Measurements from ENCODE around the gene SUPT4H1. TPM values are rescaled to one million over a fixed set of nuclear protein-coding genes. Genes with fewer than 3 reads are reported as not detected.

The SUPT4H1 gene
- total RNA-seq, 1 experiment from 2014 or later: 109 TPM

DNA sequence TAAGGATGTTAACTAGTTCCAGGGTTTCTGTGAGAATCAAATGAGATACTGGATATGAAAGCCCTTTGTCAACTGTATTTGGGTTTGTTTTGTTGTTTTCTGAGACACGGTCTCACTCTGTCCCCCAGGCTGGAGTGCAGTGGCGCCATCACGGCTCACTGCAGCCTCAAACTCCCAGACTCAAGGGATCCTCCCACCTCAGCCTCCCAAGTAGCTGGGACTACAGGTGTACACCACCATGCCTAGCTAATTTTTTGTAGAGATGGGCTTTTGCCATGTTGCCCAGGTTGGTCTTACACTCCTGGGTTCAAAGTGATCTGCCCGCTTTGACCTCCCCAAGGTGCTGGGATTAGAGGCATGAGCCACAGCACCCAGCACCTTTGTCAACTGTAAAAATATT, 8.9 kb downstream of the SUPT4H1 start:
- H3K23ac ChIP-seq (ENCODE audit: insufficient read length, low read depth, low read length): no peak overlapping the region

More for the DNA sequence above, 8.9 kb downstream of the SUPT4H1 start:
- H3K27me3 Mint-ChIP-seq (ENCODE audit: low read depth): peaks cover 3% of the 10 kb centered on the region
- Histone ChIP-seq H2BK120ac (ENCODE audit: low read depth, low read length, poor library complexity, severe bottlenecking) (no peak overlapping the region), H3K79me2 (ENCODE audit: insufficient read depth, low read length) (no peaks in the 10 kb centered on the region), H3K9ac (ENCODE audit: extremely low read depth, insufficient read length, low read length) (no peak overlapping the region), H2AK5ac (ENCODE audit: insufficient read length, low read length) (no peak overlapping the region), H3K14ac (ENCODE audit: insufficient read depth, low read length) (no peak overlapping the region), H3T11ph (ENCODE audit: low read length) (no peak overlapping the region), H3K4me2 (ENCODE audit: insufficient read depth, insufficient read length, low read length) (no peak overlapping the region), H3K4ac (ENCODE audit: low read depth, low read length) (no peak overlapping the region), H3K23me2 (ENCODE audit: insufficient read length, low read depth, low read length, poor library complexity, severe bottlenecking) (no peaks in the 10 kb centered on the region), H2BK5ac (ENCODE audit: insufficient read length, low read length) (no peak overlapping the region), H4K91ac (ENCODE audit: insufficient read length, low read depth, low read length) (no peak overlapping the region), H2BK20ac (ENCODE audit: low read depth, low read length, poor library complexity, severe bottlenecking) (no peak overlapping the region), H4K8ac (replicated peaks; ENCODE audit: insufficient read length, low read depth, low read length) (no peak overlapping the region), H3K18ac (ENCODE audit: insufficient read length, low read depth, low read length) (no peak overlapping the region), H3K27me3 (ENCODE audit: insufficient read depth, low read length) (no peaks in the 10 kb centered on the region), H4K20me1 (ENCODE audit: control insufficient read depth, insufficient read depth, insufficient read length) (no peaks in the 10 kb centered on the region), H3K4me1 (ENCODE audit: insufficient read depth, low read length) (no peaks in the 10 kb centered on the region; the same call in 1 of the 2 replicates), H2BK15ac (ENCODE audit: low read depth, low read length) (no peak overlapping the region), H2BK12ac (ENCODE audit: insufficient read length, low read depth, low read length) (no peak overlapping the region), H2AFZ (ENCODE audit: low read length) (no peak overlapping the region), H3K56ac (ENCODE audit: insufficient read length, low read depth, low read length) (no peak overlapping the region), H3K9me3 (ENCODE audit: control insufficient read depth, low read depth, low read length) (no peaks in the 10 kb centered on the region), H3K27ac (ENCODE audit: insufficient read length, low read depth, low read length) (no peak overlapping the region), H3K79me1 (ENCODE audit: insufficient read depth, low read depth, low read length, poor library complexity, severe bottlenecking) (no peaks in the 10 kb centered on the region), H4K5ac (ENCODE audit: insufficient read length, low read depth, low read length) (no peak overlapping the region)
- H3K36me3 Mint-ChIP-seq (ENCODE audit: insufficient read depth in 1 of 3, low read depth in 3 of 3): peaks cover 20 to 43% (median 42%) of the 10 kb centered on the region in 3 experiments
- no peak overlapping the region for H3K4me3 Mint-ChIP-seq
- no CpG with 5 or more reads among the region's 4 CpGs for WGBS (ENCODE audit: extremely low coverage, insufficient read length, low lambda C conversion rate)
- H3K4me1 Mint-ChIP-seq: peaks cover 14% of the 10 kb centered on the region in 2 experiments
- H3K9me3 Mint-ChIP-seq: no peaks in the 10 kb centered on the region
- TF ChIP-seq, protein P1, sequence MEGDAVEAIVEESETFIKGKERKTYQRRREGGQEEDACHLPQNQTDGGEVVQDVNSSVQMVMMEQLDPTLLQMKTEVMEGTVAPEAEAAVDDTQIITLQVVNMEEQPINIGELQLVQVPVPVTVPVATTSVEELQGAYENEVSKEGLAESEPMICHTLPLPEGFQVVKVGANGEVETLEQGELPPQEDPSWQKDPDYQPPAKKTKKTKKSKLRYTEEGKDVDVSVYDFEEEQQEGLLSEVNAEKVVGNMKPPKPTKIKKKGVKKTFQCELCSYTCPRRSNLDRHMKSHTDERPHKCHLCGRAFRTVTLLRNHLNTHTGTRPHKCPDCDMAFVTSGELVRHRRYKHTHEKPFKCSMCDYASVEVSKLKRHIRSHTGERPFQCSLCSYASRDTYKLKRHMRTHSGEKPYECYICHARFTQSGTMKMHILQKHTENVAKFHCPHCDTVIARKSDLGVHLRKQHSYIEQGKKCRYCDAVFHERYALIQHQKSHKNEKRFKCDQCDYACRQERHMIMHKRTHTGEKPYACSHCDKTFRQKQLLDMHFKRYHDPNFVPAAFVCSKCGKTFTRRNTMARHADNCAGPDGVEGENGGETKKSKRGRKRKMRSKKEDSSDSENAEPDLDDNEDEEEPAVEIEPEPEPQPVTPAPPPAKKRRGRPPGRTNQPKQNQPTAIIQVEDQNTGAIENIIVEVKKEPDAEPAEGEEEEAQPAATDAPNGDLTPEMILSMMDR (conservative IDR thresholded peaks at IDR 0.05): no peak
- DNase-seq: no peak
- H3K27ac Mint-ChIP-seq: no peak overlapping the region; a peak in 1 of 7 replicates

Measured in H9 (cell line).